ENCODE measurements around the gene INPP5A.

Gene INPP5A

GRCh38 chr10:132780356-132780755, 242.8 kb downstream of the INPP5A start:
- Mint-ChIP-seq H3K4me1 (ENCODE audit: low read depth) (no peaks in the 10 kb centered on the region), H3K27me3 (ENCODE audit: low read depth) (peaks cover 15% of the 10 kb centered on the region), H3K27ac (no peak overlapping the region), H3K9me3 (no peaks in the 10 kb centered on the region), H3K36me3 (ENCODE audit: low read depth) (peaks cover 7% of the 10 kb centered on the region), H3K4me3 (no peak overlapping the region)
- DNase-seq (ENCODE audit: low spot score) = no peak

GRCh38 chr10:132781556-132781955, 244.0 kb downstream of the INPP5A start:
- Mint-ChIP-seq H3K4me1 (ENCODE audit: low read depth) (no peaks in the 10 kb centered on the region), H3K4me3 (no peak overlapping the region), H3K27ac (no peak overlapping the region), H3K9me3 (no peaks in the 10 kb centered on the region), H3K27me3 (ENCODE audit: low read depth) (peaks cover 17% of the 10 kb centered on the region), H3K36me3 (ENCODE audit: low read depth) (peaks cover 7% of the 10 kb centered on the region)
- no peak for DNase-seq (ENCODE audit: low spot score)

GRCh38 chr10:132783165-132783939, 245.8 kb downstream of the INPP5A start:
- no peak for DNase-seq (ENCODE audit: low spot score)
- no peak overlapping the region for H3K27ac Mint-ChIP-seq
- no peaks in the 10 kb centered on the region for H3K9me3 Mint-ChIP-seq
- H3K4me1 Mint-ChIP-seq (ENCODE audit: low read depth) = no peaks in the 10 kb centered on the region
- peaks cover 18% of the 10 kb centered on the region for H3K27me3 Mint-ChIP-seq (ENCODE audit: low read depth)
- H3K4me3 Mint-ChIP-seq = no peak overlapping the region
- peaks cover 7% of the 10 kb centered on the region for H3K36me3 Mint-ChIP-seq (ENCODE audit: low read depth)

- Mint-ChIP-seq H3K4me3 (no peak overlapping the region), H3K27me3 (ENCODE audit: low read depth) (peaks cover 21% of the 10 kb centered on the region), H3K4me1 (ENCODE audit: low read depth) (no peaks in the 10 kb centered on the region), H3K27ac (no peak overlapping the region), H3K9me3 (no peaks in the 10 kb centered on the region), H3K36me3 (ENCODE audit: low read depth) (peaks cover 7% of the 10 kb centered on the region)
- DNase-seq (ENCODE audit: low spot score) = no peak
Measured at GRCh38 chr10:132783940-132784865, 246.6 kb downstream of the INPP5A start.

GRCh38 chr10:132784866-132785722, 247.5 kb downstream of the INPP5A start:
- H3K4me3 Mint-ChIP-seq = no peak overlapping the region
- peaks cover 25% of the 10 kb centered on the region for H3K27me3 Mint-ChIP-seq (ENCODE audit: low read depth)
- DNase-seq (ENCODE audit: low spot score) = no peak
- H3K27ac Mint-ChIP-seq = no peak overlapping the region
- no peaks in the 10 kb centered on the region for H3K4me1 Mint-ChIP-seq (ENCODE audit: low read depth)
- no peaks in the 10 kb centered on the region for H3K9me3 Mint-ChIP-seq
- peaks cover 7% of the 10 kb centered on the region for H3K36me3 Mint-ChIP-seq (ENCODE audit: low read depth)

- no peaks in the 10 kb centered on the region for H3K4me1 Mint-ChIP-seq (ENCODE audit: low read depth)
- DNase-seq (ENCODE audit: low spot score) = no peak
- no peak within 1 kb of the TSS for H3K4me3 Mint-ChIP-seq
- H3K36me3 Mint-ChIP-seq (ENCODE audit: low read depth) = peaks cover 7% of the 10 kb centered on the region
- H3K9me3 Mint-ChIP-seq = no peaks in the 10 kb centered on the region
- no peak within 1 kb of the TSS for H3K27ac Mint-ChIP-seq
- peaks cover 27% of the 10 kb centered on the region for H3K27me3 Mint-ChIP-seq (ENCODE audit: low read depth)
Measured at GRCh38 chr10:132785723-132786475, 248.3 kb downstream of the INPP5A start, which contains the start of gene NKX6-2. Gene NKX6-2 (minus strand): TSS chr10:132786147. CDS start chr10:132785948, 199 bp downstream.

GRCh38 chr10:132786476-132786883, 248.9 kb downstream of the INPP5A start:
- Mint-ChIP-seq H3K4me3 (no peak overlapping the region), H3K27ac (no peak overlapping the region), H3K4me1 (ENCODE audit: low read depth) (no peaks in the 10 kb centered on the region), H3K36me3 (ENCODE audit: low read depth) (peaks cover 5% of the 10 kb centered on the region), H3K9me3 (no peaks in the 10 kb centered on the region), H3K27me3 (ENCODE audit: low read depth) (peaks cover 27% of the 10 kb centered on the region)
- DNase-seq (ENCODE audit: low spot score) = no peak

- peaks cover 27% of the 10 kb centered on the region for H3K27me3 Mint-ChIP-seq (ENCODE audit: low read depth)
- H3K4me3 Mint-ChIP-seq = no peak overlapping the region
- no peaks in the 10 kb centered on the region for H3K4me1 Mint-ChIP-seq (ENCODE audit: low read depth)
- no peak overlapping the region for H3K27ac Mint-ChIP-seq
- no peaks in the 10 kb centered on the region for H3K9me3 Mint-ChIP-seq
- no peak for DNase-seq (ENCODE audit: low spot score)
- H3K36me3 Mint-ChIP-seq (ENCODE audit: low read depth) = peaks cover 5% of the 10 kb centered on the region
Measured at GRCh38 chr10:132786884-132787494, 249.4 kb downstream of the INPP5A start.

GRCh38 chr10:132787495-132788179, 250.1 kb downstream of the INPP5A start:
- Mint-ChIP-seq H3K4me1 (ENCODE audit: low read depth) (no peaks in the 10 kb centered on the region), H3K27me3 (ENCODE audit: low read depth) (peaks cover 25% of the 10 kb centered on the region), H3K9me3 (no peaks in the 10 kb centered on the region), H3K27ac (no peak overlapping the region), H3K36me3 (ENCODE audit: low read depth) (peaks cover 5% of the 10 kb centered on the region), H3K4me3 (no peak overlapping the region)
- no peak for DNase-seq (ENCODE audit: low spot score)

- peaks cover 19% of the 10 kb centered on the region for H3K27me3 Mint-ChIP-seq (ENCODE audit: low read depth)
- H3K4me3 Mint-ChIP-seq = no peak overlapping the region
- H3K9me3 Mint-ChIP-seq = no peaks in the 10 kb centered on the region
- H3K36me3 Mint-ChIP-seq (ENCODE audit: low read depth) = peaks cover 4% of the 10 kb centered on the region
- H3K27ac Mint-ChIP-seq = no peak overlapping the region
- no peaks in the 10 kb centered on the region for H3K4me1 Mint-ChIP-seq (ENCODE audit: low read depth)
- no peak for DNase-seq (ENCODE audit: low spot score)
Measured at GRCh38 chr10:132788180-132788830, 250.7 kb downstream of the INPP5A start.

- peaks cover 14% of the 10 kb centered on the region for H3K27me3 Mint-ChIP-seq (ENCODE audit: low read depth)
- H3K36me3 Mint-ChIP-seq (ENCODE audit: low read depth) = no peaks in the 10 kb centered on the region
- no peaks in the 10 kb centered on the region for H3K9me3 Mint-ChIP-seq
- H3K4me1 Mint-ChIP-seq (ENCODE audit: low read depth) = no peaks in the 10 kb centered on the region
- no peak overlapping the region for H3K27ac Mint-ChIP-seq
- no peak for DNase-seq (ENCODE audit: low spot score)
- H3K4me3 Mint-ChIP-seq = no peak overlapping the region
Measured at GRCh38 chr10:132788831-132789219, 251.2 kb downstream of the INPP5A start.

GRCh38 chr10:132789659-132790148, 252.1 kb downstream of the INPP5A start:
- H3K36me3 Mint-ChIP-seq (ENCODE audit: low read depth) = no peaks in the 10 kb centered on the region
- no peak overlapping the region for H3K4me3 Mint-ChIP-seq
- no peak for DNase-seq (ENCODE audit: low spot score)
- peaks cover 11% of the 10 kb centered on the region for H3K27me3 Mint-ChIP-seq (ENCODE audit: low read depth)
- no peak overlapping the region for H3K27ac Mint-ChIP-seq
- no peaks in the 10 kb centered on the region for H3K9me3 Mint-ChIP-seq
- H3K4me1 Mint-ChIP-seq (ENCODE audit: low read depth) = no peaks in the 10 kb centered on the region
